ENCODE measurements around the gene MOSPD3.

Gene MOSPD3

DNA sequence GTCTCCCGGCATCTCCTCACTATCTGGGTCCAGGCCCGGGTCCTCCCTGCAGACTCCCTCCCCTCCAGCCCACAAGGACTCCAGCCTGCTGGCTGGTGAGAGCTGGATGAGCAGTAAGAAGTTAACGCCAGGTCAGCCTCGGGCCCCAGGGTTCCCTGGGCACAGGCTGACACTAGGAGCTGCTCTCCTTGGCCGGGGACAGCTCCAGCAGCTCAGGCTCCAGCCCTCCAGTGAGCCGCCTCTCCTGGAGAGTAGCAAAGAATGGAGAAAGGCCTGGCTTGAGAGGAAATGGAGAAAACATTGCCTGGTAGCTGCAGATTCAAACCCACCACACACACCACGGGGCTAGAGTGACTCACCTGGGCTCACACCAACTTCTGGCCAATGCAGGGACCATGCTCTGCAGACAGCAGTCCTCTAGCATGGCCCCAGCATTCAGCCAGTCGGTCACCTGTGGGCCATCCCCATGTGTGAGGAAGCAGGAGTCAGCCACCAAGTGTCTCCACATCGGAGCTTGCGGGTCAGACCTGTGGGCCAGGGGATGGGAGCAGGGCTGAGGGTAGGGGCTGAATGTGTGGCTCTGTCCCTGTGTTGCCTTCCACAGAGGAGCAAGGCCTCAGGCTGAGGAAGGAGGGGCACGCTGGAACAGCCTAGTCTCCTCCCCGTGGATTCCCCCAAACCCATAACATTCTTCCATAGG lies 45.2 kb upstream of the MOSPD3 start:
- Histone ChIP-seq H3K4me1 (ENCODE audit: insufficient read depth, insufficient read length) (peaks cover 18% of the 10 kb centered on the region), H3K9me3 (ENCODE audit: insufficient read depth, low read length) (no peaks in the 10 kb centered on the region), H3K27me3 (ENCODE audit: insufficient read depth, insufficient read length) (no peaks in the 10 kb centered on the region), H3K9ac (ENCODE audit: insufficient read length, low read depth) (peak overlapping the region; percentile 7), H3K4me3 (ENCODE audit: insufficient read length, low read depth) (no peak overlapping the region), H3K36me3 (ENCODE audit: insufficient read depth, insufficient read length, low read length) (peaks cover 7% of the 10 kb centered on the region)
- no peak for TF ChIP-seq ZNF274 (IDR thresholded peaks at IDR 0.05; ENCODE audit: low read depth, low read length)
- no peak for TF ChIP-seq SUZ12 (IDR thresholded peaks at IDR 0.05; ENCODE audit: extremely low read depth, insufficient read depth, insufficient read length)
- no peak for TF ChIP-seq YY1 (IDR thresholded peaks at IDR 0.05; ENCODE audit: insufficient read depth, insufficient read length)
- DNase-seq (ENCODE audit: low read depth, low spot score), result no peak

DNA sequence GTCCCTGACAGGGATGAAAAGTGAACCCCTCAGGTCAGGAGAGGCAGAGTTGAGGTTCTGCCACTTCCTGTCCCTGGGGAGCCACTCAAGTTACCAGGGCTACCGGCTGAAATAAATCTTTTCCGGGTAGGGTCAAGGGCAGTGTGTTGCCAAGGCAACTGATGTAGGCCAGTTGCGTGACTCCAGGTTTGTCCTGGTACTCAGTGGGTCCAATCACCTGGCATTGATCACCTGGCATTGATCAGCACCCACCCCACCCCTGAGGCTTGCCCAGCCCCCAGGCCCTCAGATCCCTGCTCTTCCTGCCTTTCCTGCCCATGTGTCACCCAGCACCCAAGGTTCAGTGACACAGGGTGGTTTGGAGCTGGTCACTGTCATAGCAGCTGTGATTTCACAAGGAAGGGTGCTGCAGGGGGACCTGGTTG lies 44.6 kb upstream of the MOSPD3 start:
- no peak for DNase-seq (ENCODE audit: low read depth, low spot score)
- no peaks in the 10 kb centered on the region for H3K9me3 ChIP-seq (ENCODE audit: insufficient read depth, low read length)
- no peak overlapping the region for H3K4me3 ChIP-seq (ENCODE audit: insufficient read length, low read depth)
- peaks cover 7% of the 10 kb centered on the region for H3K36me3 ChIP-seq (ENCODE audit: insufficient read depth, insufficient read length, low read length)
- H3K9ac ChIP-seq (ENCODE audit: insufficient read length, low read depth), result no peak overlapping the region
- H3K4me1 ChIP-seq (ENCODE audit: insufficient read depth, insufficient read length), result peaks cover 19% of the 10 kb centered on the region
- TF ChIP-seq YY1 (IDR thresholded peaks at IDR 0.05; ENCODE audit: insufficient read depth, insufficient read length) (no peak), ZNF274 (IDR thresholded peaks at IDR 0.05; ENCODE audit: low read depth, low read length) (no peak), SUZ12 (IDR thresholded peaks at IDR 0.05; ENCODE audit: extremely low read depth, insufficient read depth, insufficient read length) (no peak)
- no peaks in the 10 kb centered on the region for H3K27me3 ChIP-seq (ENCODE audit: insufficient read depth, insufficient read length)

DNA sequence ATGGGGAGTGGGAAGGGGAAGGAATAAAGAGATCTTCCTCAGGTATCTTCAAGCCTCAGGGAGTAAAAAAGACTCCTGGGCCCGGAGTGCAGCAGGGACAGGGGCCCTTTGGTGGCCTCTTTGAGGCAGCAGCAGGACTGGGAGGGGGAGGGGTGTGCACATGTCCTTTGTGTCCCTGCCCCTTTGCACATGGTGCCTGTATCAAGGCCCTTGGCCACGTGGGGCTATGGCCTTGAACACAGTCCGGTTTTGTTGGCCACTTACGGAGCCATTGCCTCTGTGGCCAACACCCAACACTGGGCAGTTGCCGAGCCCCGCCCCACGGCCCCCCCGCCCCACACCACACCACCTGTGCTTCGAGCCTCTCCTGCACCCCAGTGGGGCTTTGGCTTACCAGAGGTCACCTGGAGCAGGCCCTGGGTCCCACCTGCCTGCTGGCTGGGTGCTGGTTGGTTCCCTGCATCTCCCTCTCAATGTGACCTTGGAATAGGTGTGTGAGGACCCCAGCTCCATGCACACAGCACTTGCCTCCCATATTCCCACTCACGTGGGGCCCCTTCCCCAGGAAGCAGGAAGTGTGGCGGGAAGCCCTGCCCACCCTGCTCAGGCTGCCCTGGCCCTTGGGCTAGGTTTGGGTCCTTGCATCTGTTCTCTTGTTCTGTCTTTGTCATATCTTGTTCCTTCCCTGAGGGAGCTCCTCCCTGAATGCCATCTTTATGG lies 44.0 kb upstream of the MOSPD3 start:
- no peak overlapping the region for H3K9ac ChIP-seq (ENCODE audit: insufficient read length, low read depth)
- peaks cover 24% of the 10 kb centered on the region for H3K4me1 ChIP-seq (ENCODE audit: insufficient read depth, insufficient read length)
- H3K4me3 ChIP-seq (ENCODE audit: insufficient read length, low read depth), result no peak overlapping the region
- H3K27me3 ChIP-seq (ENCODE audit: insufficient read depth, insufficient read length), result no peaks in the 10 kb centered on the region
- no peak for DNase-seq (ENCODE audit: low read depth, low spot score)
- no peaks in the 10 kb centered on the region for H3K9me3 ChIP-seq (ENCODE audit: insufficient read depth, low read length)
- peaks cover 6% of the 10 kb centered on the region for H3K36me3 ChIP-seq (ENCODE audit: insufficient read depth, insufficient read length, low read length)
- TF ChIP-seq SUZ12 (IDR thresholded peaks at IDR 0.05; ENCODE audit: extremely low read depth, insufficient read depth, insufficient read length) (no peak), ZNF274 (IDR thresholded peaks at IDR 0.05; ENCODE audit: low read depth, low read length) (no peak), YY1 (IDR thresholded peaks at IDR 0.05; ENCODE audit: insufficient read depth, insufficient read length) (no peak)

DNA sequence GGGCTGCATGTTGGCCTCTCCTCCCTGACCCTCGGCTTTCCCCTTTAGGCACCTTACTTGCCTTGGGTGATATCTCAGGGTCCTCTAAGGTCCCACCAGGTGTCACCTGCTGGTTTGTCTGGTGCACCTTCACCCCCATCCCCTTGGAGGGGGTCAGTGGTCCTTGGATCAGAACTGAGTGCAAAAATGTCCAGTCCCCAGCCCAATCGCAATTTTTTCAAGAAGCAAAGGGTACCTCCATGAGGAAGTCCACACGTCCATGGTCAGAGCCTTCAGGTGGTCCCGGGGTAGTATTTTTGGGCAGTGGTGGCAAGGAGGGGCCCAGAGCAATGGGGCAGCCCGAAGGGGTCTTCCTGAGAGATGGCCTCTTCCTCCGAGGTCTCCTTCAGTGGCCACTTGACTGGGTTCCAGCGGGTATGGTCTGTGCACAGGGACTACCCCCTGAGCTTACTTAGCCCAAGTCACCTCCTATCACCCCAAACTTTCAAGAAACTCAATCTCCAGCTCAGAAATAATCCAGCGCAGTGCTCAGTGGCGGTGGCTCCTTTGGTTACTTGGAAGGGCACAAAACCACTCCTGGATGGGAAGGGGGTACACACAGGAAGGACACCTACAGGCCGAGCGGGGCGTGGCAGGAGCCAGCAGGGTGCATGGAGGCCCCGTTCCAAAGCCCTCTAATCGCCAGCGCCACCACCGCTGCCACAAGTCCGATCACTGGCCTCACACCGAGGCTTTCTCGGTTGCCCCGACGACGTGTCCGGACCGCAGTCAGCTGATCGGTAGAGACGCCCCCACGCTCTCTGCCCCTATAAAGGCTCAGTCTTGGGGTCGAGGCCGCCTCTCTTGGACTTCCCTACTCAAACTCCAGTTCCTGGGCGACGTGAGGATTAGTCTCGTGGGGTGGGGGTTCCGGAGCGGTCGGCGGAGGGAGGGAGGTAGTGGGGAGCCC lies 43.2 kb upstream of the MOSPD3 start:
- Histone ChIP-seq H3K4me1 (ENCODE audit: insufficient read depth, insufficient read length) (peaks cover 24% of the 10 kb centered on the region), H3K4me3 (ENCODE audit: insufficient read length, low read depth) (peak overlapping the region; percentile 57), H3K36me3 (ENCODE audit: insufficient read depth, insufficient read length, low read length) (peaks cover 12% of the 10 kb centered on the region), H3K9ac (ENCODE audit: insufficient read length, low read depth) (peak overlapping the region; percentile 86), H3K27me3 (ENCODE audit: insufficient read depth, insufficient read length) (no peaks in the 10 kb centered on the region), H3K9me3 (ENCODE audit: insufficient read depth, low read length) (no peaks in the 10 kb centered on the region)
- TF ChIP-seq YY1 (IDR thresholded peaks at IDR 0.05; ENCODE audit: insufficient read depth, insufficient read length), result no peak
- no peak for TF ChIP-seq SUZ12 (IDR thresholded peaks at IDR 0.05; ENCODE audit: extremely low read depth, insufficient read depth, insufficient read length)
- TF ChIP-seq ZNF274 (IDR thresholded peaks at IDR 0.05; ENCODE audit: low read depth, low read length), result no peak
- peak; percentile 70 for DNase-seq (ENCODE audit: low read depth, low spot score)

DNA sequence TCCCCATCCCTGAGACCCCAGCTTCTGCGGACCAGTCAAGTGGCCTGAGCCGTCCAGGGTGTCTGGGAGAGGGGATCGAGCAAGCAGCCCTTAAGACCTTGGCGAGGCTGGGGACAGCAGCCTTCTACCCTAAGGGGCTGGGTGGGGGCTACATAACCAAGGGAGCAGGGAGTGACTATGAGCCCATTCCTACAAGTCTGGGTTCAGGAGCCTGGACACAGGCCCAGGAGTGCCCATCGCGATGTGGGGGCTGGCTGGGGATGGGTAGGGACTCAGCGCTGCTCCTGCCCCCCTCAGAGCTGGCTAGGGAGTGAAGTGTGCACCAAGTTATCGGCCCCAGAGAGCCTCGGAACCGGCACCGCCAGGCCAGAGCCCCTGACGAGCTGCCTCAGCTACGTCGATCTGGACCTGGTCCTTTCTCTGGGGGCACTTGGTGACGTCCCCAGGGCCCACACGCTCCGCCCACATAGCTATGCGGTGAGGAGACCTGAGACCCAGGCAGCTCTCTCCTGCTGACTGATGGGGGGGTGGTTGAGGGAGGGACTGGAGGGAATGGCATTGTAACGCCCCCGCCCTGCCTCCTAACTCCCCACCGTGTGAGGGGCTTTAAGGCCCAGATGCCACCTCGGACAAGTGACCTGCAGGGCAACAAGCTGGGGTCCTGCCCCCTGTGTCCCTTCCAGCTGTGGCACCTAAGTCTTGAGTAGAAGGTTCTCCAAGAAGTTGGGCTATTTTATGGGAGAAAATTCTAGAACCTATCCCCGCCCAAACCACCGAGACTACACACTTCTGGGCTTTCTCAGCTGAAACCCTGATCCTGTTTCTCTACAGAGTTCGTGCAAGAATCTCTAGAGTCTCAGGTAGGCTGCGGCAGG lies 41.1 kb upstream of the MOSPD3 start:
- no peak for DNase-seq (ENCODE audit: low read depth, low spot score)
- H3K9ac ChIP-seq (ENCODE audit: insufficient read length, low read depth), result peak overlapping the region; percentile 76
- peaks cover 26% of the 10 kb centered on the region for H3K4me1 ChIP-seq (ENCODE audit: insufficient read depth, insufficient read length)
- TF ChIP-seq SUZ12 (IDR thresholded peaks at IDR 0.05; ENCODE audit: extremely low read depth, insufficient read depth, insufficient read length), result no peak
- TF ChIP-seq ZNF274 (IDR thresholded peaks at IDR 0.05; ENCODE audit: low read depth, low read length), result no peak
- TF ChIP-seq YY1 (IDR thresholded peaks at IDR 0.05; ENCODE audit: insufficient read depth, insufficient read length), result no peak
- H3K36me3 ChIP-seq (ENCODE audit: insufficient read depth, insufficient read length, low read length), result peaks cover 29% of the 10 kb centered on the region
- H3K9me3 ChIP-seq (ENCODE audit: insufficient read depth, low read length), result no peaks in the 10 kb centered on the region
- no peaks in the 10 kb centered on the region for H3K27me3 ChIP-seq (ENCODE audit: insufficient read depth, insufficient read length)
- no peak overlapping the region for H3K4me3 ChIP-seq (ENCODE audit: insufficient read length, low read depth)

DNA sequence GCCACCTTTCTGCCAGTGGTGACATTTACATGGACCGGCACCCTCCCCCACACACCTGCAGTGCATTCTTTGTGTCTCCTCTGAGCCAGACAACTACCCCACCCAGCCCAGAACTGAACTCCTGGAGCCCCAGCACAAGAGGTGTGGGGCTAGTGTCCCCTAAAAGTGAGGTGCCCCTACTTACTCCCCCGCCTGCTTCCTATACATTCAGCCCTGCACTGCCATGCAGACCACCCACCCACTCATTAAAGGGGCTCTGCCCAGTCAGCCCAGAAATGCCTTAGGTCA lies 40.6 kb upstream of the MOSPD3 start:
- peaks cover 33% of the 10 kb centered on the region for H3K36me3 ChIP-seq (ENCODE audit: insufficient read depth, insufficient read length, low read length)
- peaks cover 26% of the 10 kb centered on the region for H3K4me1 ChIP-seq (ENCODE audit: insufficient read depth, insufficient read length)
- H3K9me3 ChIP-seq (ENCODE audit: insufficient read depth, low read length), result no peaks in the 10 kb centered on the region
- TF ChIP-seq ZNF274 (IDR thresholded peaks at IDR 0.05; ENCODE audit: low read depth, low read length) (no peak), SUZ12 (IDR thresholded peaks at IDR 0.05; ENCODE audit: extremely low read depth, insufficient read depth, insufficient read length) (no peak), YY1 (IDR thresholded peaks at IDR 0.05; ENCODE audit: insufficient read depth, insufficient read length) (no peak)
- no peak overlapping the region for H3K4me3 ChIP-seq (ENCODE audit: insufficient read length, low read depth)
- no peaks in the 10 kb centered on the region for H3K27me3 ChIP-seq (ENCODE audit: insufficient read depth, insufficient read length)
- peak overlapping the region; percentile 61 for H3K9ac ChIP-seq (ENCODE audit: insufficient read length, low read depth)
- no peak for DNase-seq (ENCODE audit: low read depth, low spot score)
